OCI-M2 (cell line): ENCODE data around the gene UBE2J2.
"Not testable (repeated sequence)": the region's sequence is repeated elsewhere in the genome, so short reads cannot be mapped to it uniquely, and the experiment has no call there.

Experiments
- DNase-seq: peaks from one replicate; lab custom pipeline; 2025; ENCODE audit not compliant: unreplicated experiment; lab: John Stamatoyannopoulos, UW

UBE2J2 gene

GRCh38 chr1:1273512-1274298 is at the start of gene UBE2J2:
Gene UBE2J2, minus strand, starts transcription at chr1:1273854. Its CDS starts 5,862 bp downstream, at chr1:1267992.
- peak; percentile 14 for DNase-seq

- DNase-seq: no peak
These were observed 49.3 kb upstream of the UBE2J2 start for GRCh38 chr1:1322952-1323351.

- DNase-seq: no peak
These were observed 48.8 kb upstream of the UBE2J2 start for GRCh38 chr1:1322418-1322817.

- DNase-seq: no peak
These were observed 47.8 kb upstream of the UBE2J2 start for GRCh38 chr1:1321477-1321876.

DNA sequence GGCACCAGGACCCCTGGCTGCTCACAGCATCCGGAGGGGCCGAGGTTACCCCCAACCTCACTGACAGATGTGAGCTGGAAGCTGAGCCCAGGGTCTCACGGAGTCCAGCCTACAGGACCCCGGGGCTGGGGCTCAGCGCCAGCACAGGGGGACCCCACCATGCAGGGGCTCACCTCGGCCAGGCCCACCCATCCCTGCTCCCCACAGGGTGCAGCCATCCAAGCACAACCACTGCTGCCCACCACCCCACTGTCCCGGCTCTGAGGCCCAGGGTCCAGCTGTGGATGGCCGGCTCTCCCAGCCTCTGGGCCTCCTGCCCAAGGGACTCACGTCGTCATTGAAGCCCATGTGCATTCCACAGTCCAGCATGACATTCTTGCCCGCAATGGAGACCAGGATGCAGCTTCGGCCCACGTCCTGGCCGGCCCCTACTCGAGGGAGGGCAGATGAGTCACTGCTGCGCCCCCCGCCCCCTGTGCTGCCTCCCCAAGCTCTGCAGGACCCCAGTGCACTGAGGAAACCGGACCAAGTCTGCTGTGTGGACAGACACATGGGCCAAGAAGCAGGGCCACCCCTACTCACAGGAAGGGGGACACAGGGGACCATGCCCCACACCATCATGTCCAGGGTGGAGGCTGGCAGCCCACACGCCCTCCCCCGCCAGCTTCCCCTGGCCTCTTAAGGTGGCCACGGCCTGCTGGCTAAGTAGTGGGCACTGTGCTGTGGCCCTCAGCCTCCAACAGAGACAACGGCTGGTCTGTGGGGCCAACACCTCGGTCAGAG is 47.2 kb upstream of the UBE2J2 start:
- DNase-seq: no peak

- DNase-seq: no peak
These were observed 45.9 kb upstream of the UBE2J2 start for GRCh38 chr1:1319646-1319941.

- no peak for DNase-seq
These were observed 45.4 kb upstream of the UBE2J2 start for GRCh38 chr1:1318777-1319645.

DNA sequence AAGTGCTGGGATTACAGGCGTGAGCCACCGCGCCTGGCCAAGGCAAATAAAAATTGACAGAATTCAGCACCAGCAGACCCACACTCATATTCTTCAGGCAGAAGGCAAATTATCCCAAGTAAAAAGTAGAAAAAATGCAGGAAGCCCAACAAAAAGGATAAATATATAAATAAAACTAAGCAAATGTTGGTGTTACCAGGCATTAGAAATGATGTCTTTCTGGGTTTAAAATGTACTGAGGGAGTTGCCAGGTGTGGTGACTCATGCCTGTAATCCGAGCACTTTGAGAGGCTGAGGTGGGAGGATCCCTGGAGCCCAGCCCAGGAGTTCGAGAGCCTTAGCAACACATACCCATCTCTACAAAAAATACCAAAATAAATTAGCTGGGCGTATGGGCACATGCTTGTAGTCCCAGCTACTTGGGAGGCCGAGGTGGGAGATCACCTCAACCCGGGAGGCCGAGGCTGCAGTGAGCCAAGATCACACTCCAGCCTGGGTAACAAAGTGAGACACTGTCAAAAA is 44.5 kb upstream of the UBE2J2 start:
- no peak for DNase-seq

DNA sequence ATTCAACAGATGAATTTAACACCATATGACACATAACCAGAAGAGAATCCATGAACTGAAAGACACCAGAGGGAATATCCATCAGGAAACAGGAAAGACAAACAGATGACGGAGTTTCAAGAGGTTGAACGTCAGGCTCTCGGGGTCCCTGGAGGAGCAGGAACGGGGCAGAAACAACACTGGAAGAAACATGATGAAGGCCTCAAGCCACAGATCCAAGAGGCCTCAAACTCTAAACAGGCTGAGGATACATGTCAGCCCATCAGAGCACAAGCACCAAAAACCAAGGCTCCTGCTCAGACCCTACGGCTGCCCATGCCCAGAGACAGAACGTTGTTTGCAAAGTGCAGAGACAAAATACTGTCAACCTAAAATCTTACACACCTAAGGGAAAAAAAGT is 43.8 kb upstream of the UBE2J2 start:
- DNase-seq: no peak

DNA sequence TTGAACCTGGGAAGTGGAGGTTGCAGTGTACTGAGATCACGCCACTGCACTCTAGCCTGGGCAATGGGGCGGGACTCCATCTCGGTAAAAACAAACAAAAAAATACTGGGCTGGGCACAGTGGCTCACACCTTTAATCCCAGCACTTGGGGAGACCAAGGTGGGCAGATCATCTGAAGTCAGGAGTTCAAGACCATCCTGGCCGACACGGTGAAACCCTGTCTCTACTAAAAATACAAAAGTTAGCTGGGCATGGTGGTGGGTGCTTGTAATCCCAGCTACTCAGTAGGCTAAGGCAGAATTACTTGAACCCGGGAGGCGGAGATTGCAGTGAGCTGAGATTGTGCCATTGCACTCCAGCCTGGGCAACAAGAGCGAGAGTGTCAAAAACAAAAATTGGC is 42.5 kb upstream of the UBE2J2 start:
- not testable (repeated sequence) for DNase-seq

DNA sequence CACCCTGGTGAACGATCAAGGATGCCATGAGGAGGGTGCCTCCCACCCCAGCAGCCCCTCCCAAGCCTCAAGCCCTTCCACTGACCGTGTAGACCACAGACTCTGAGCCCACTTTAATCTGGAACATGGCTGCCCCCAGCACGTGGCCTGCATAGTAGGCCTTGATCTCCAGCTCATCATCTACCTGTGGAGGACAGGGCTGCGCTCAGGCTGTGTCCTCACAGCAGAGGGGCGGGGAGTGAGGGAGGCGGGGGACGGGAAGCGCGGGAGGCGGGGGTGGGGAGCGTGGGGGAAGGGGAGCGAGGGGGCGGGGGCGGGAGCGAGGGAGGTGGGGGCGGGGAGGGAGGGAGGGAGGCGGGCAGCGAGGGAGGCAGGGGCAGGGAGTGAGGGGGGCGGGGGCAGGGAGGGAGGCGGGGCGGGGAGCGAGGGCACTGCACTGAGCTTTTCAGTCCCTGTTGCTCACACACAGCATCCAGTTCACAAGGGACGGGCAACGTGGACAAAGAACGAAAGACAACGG is 41.8 kb upstream of the UBE2J2 start:
- DNase-seq: no peak

GRCh38 chr1:1314678-1315335 is 41.2 kb upstream of the UBE2J2 start:
- DNase-seq: no peak

DNA sequence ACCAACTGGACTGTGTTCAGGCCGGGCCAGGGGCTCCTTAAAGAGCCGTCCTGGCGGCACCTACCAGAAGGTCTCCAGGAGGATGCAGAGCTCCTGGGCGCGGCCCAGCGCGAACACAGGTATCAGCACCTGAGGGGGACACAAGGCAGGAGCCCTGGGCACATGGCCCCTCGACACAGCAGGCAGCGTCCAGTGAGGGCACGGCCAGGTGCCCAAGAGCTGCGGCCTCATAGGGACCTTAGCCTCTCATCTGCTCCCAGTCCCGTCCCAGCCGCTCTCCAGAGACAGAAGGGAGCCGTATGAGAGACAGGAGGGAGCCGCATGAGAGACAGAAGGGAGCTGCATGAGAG is 40.6 kb upstream of the UBE2J2 start:
- no peak for DNase-seq

- no peak for DNase-seq
These were observed 40.0 kb upstream of the UBE2J2 start for GRCh38 chr1:1313500-1314236.

DNA sequence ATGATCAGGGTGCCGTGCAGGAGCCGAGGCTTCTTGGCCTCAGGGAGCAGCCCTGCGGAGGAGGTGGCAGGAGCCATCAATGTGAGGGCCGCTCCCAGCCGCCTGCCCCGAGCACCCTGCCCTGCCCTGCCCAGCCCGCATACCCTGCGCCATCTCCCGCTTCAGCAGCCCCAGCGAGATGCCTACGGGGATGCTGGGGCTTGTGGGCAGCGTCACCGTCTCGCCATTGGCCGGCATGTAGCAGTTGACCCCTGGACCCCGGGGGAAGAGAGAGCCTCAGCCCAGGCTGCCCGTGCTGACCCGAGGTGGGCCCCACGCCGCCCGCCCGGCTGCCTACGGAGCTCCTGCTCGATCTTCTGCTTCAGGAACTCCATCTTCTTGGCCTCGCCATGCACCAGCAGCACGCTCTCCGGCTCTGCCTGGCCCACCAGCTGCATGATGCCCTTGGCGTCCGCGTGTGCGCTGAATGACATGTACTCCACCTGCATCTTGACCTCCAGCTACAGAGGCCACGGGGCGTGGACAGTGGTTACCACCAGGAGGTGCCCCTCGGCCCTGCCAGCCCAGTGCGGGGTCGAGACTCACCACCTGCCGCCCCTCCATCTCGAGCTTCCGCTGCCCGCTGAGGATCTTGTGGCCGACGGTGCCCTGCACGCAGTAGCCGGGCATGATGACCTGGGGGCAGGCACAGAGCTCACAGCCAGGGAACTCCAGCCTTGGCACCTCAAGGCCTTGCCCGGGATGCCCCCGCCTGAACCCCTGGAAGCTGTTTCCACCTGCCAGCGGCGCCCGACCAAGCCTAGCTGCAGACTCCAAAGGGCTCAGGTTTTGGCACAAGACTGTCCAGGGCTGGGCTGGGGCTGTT is 39.0 kb upstream of the UBE2J2 start:
- DNase-seq: no peak

DNA sequence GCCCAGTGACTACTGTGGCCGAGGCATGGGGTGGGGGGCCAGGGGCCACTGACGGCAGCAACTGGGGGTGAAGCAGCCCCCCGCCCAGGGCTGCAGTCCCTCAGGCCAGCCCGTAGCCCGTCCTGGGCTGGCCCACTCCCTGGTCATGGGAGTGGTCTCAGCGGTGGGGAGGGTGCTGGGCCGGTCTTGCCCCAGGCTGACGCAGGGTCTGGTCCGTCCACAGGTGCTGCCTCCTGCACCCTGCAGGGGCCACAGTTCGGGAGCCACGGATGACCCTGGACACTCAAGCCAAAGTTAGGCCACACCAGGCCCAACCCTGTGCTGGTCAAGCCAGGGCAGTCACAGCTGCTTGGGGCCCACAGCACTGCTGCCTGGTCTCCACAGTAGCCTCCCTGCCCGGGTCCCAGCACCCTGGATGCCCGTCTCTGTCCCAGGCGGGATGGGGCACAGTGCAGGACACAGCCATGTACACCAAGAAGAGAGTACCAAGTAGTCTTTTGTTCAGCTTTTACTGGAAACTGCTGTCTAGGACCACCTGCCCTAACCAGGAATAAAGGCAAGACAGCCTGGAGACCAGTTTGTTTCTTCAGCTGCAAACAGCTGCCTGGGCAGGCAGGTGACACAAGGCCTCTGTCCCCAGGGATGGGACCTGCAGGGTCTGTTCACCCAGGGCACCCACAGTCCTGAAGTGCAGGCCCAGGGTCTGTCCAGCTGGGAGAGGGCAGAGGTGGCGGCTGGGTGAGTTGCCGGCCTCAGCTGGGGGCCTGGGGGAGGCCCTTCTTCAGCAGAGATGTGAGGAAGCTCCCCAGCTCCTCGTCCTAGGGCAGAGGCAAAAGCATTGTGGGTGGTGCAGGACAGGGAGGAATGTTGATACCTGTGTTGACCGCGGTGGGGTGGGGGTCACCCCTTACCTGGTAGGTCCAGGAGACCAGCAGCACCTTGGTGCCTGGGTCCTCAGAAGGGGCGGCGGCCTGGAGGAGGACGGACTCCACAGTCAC is 37.8 kb upstream of the UBE2J2 start:
- DNase-seq: no peak

DNA sequence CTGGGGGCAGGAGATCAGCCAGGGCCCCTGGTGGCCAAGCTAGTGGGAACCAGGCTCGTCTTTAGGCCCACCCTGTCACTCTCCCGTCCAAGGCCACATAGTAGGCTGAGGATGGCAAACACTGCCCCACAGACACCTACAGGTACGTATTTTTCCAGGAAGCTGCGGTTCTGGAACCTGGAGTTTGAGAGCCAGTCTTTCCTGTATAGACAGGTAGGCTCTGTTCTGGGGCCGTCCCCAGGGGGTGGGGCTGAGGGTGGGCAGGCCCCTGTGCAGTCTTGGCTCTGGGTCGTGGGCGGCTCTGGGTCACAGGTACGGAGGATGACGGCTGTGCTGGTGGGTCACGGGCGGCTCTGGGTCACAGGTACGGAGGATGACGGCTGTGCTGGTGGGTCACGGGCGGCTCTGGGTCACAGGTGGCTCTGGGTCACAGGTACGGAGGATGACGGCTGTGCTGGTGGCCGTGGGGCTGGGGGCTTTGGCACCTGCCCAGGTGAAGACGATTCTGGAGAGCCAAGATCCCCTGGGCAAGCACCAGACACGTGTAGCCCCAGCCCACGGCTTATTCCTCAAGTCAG is 36.9 kb upstream of the UBE2J2 start:
- DNase-seq: no peak

DNA sequence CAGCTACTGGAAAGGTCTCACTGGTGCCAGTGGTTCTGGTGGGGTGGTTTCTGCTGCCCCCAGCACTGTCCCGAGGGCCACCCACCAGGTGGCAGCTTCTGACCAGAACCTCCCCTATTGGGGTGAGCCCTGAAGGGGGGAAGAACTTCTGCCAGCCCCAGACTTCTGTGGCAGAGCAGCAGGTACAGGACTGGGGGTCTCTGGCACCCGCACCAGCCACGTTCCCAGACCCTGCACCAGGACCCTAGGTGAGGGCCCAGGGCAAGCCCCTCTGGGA is 36.4 kb upstream of the UBE2J2 start:
- DNase-seq: no peak
